Naive thymus-derived CD4-positive, alpha-beta T cell (primary cell): ENCODE measurements around the gene MICAL2. TPM values are rescaled to one million over a fixed set of nuclear protein-coding genes. Genes with fewer than 3 reads are reported as not detected.
"Not testable (repeated sequence)": the region's sequence is repeated elsewhere in the genome, so short reads cannot be mapped to it uniquely, and the experiment has no call there.

ENCODE experiments used
- ATAC-seq: fragments of 150-1000 bp; cut with Tn5 transposase; 2 replicates; pipeline ENCODE4 v1.10.0; 2021; ENCODE audit warnings: mild to moderate bottlenecking, moderate library complexity
- CTCF ChIA-PET: fragments of 350-600 bp; sonication (Branson Sonifier 250); formaldehyde crosslinking; loops from one replicate; lab custom pipeline; 2021; ENCODE audit warnings: antibody characterized with exemption; lab: Charles Lee
- POLR2A ChIA-PET: fragments of 350-600 bp; sonication (Branson Sonifier 250); formaldehyde crosslinking; loops from one replicate; lab custom pipeline; 2021; ENCODE audit warnings: antibody characterized with exemption, inconsistent platforms; lab: Charles Lee
- DNase-seq, 9 donors: peaks; one replicate each; pipeline versions ENCODE4 v3.0.0 to v3.0.0-alpha.2; 2020 to 2022; ENCODE audit warnings: mixed read lengths in 1 of 9
- H3K27ac ChIP-seq: one replicate; pipeline ENCODE4 v1.7.0; 2013; ENCODE audit warnings: mild to moderate bottlenecking, low read depth, low read length, moderate library complexity
- H3K27me3 ChIP-seq, 2 donors: one replicate each; pipeline ENCODE4 v1.7.0; 2013; ENCODE audit warnings: low read length in 2 of 2, mild to moderate bottlenecking in 2 of 2, moderate library complexity in 2 of 2; ENCODE audit not compliant: control insufficient read depth in 2 of 2, insufficient read depth in 2 of 2
- H3K36me3 ChIP-seq, 3 experiments: 1 replicate in 2 of 3; 2 replicates in 1 of 3; pipeline ENCODE4 v1.7.0; 2013; ENCODE audit warnings: low read length in 3 of 3, mild to moderate bottlenecking in 3 of 3, moderate library complexity in 1 of 3; ENCODE audit not compliant: insufficient read depth in 3 of 3, control insufficient read depth in 2 of 3
- H3K4me1 ChIP-seq, 2 donors: one replicate each; pipeline ENCODE4 v1.7.0; 2013; ENCODE audit warnings: low read length in 2 of 2, mild to moderate bottlenecking in 2 of 2, moderate library complexity in 1 of 2; ENCODE audit not compliant: control insufficient read depth in 2 of 2, insufficient read depth in 2 of 2
- H3K4me3 ChIP-seq: 2 replicates; pipeline ENCODE4 v1.7.0; 2013; ENCODE audit warnings: mild to moderate bottlenecking, low read length
- H3K9me3 ChIP-seq, 3 experiments: 1 replicate in 2 of 3; 2 replicates in 1 of 3; pipeline ENCODE4 v1.7.0; 2013; ENCODE audit warnings: low read length in 3 of 3; ENCODE audit not compliant: control insufficient read depth in 2 of 3
- H3K27ac Mint-ChIP-seq, 9 donors: one replicate each; pipeline ENCODE4 v1.8.0; 2020 to 2022; ENCODE audit warnings: mixed read lengths in 9 of 9, mild to moderate bottlenecking in 8 of 9, moderate library complexity in 5 of 9, inconsistent platforms in 2 of 9
- H3K27me3 Mint-ChIP-seq, 5 donors: one replicate each; pipeline ENCODE4 v1.8.0; 2021 to 2022; ENCODE audit warnings: mixed read lengths in 5 of 5, mild to moderate bottlenecking in 1 of 5
- H3K36me3 Mint-ChIP-seq, 5 donors: one replicate each; pipeline ENCODE4 v1.8.0; 2020 to 2022; ENCODE audit warnings: mixed read lengths in 5 of 5, mild to moderate bottlenecking in 3 of 5, inconsistent platforms in 1 of 5
- H3K4me1 Mint-ChIP-seq, 7 donors: one replicate each; pipeline ENCODE4 v1.8.0; 2020 to 2022; ENCODE audit warnings: mixed read lengths in 7 of 7, mild to moderate bottlenecking in 3 of 7, inconsistent platforms in 1 of 7
- H3K4me3 Mint-ChIP-seq, 10 donors: one replicate each; pipeline ENCODE4 v1.8.0; 2020 to 2022; ENCODE audit warnings: mild to moderate bottlenecking in 10 of 10, mixed read lengths in 10 of 10, moderate library complexity in 6 of 10, inconsistent platforms in 2 of 10
- H3K9me3 Mint-ChIP-seq, 11 donors: one replicate each; pipeline ENCODE4 v1.8.0; 2020 to 2022; ENCODE audit warnings: mixed read lengths in 11 of 11, mild to moderate bottlenecking in 4 of 11, inconsistent platforms in 1 of 11, moderate library complexity in 1 of 11
- intact Hi-C, 2 donors: fragments of 100-400 bp; cut with micrococcal nuclease; formaldehyde crosslinking; loops; one replicate each; pipeline ENCODE4 v1.15.1; 2023
- polyA plus RNA-seq, 2 donors: library from polyadenylated mRNA; unstranded; fragments of 300-500 nt; fragmentation: Illumina TruSeq; gene quantifications; one replicate each; pipeline ENCODE4 v1.2.3, GENCODE V29; 2021
- total RNA-seq, 6 experiments: library from RNA in 5 of 6; stranded (reverse) in 5 of 6; gene quantifications; 1 replicate in 5 of 6; 2 replicates in 1 of 6; pipeline ENCODE4 v1.2.3 and lab custom pipeline; 2021 to 2026

MICAL2 gene
- total and polyA plus RNA-seq, 7 experiments from 2014 or later, result 1.1 to 112 (median 7.6) TPM

GRCh38 chr11:12144330-12145174 lies 34.2 kb downstream of the MICAL2 start:
- H3K4me3 Mint-ChIP-seq, result peak overlapping the region in 9 of 10 donors; percentile 26 to 82 (median 57)
- POLR2A ChIA-PET, result interaction anchor here (1.0 to 1.1 kb wide), 3 partner anchors 34 to 104 kb away, joined by 3 read pairs; no protein-coding TSS in a partner anchor

GRCh38 chr11:12146678-12147077 lies 36.3 kb downstream of the MICAL2 start:
- ATAC-seq, H3K27me3 Mint-ChIP-seq, H3K36me3 ChIP-seq, H3K27ac Mint-ChIP-seq, H3K9me3 Mint-ChIP-seq, DNase-seq, H3K27ac ChIP-seq, H3K4me3 ChIP-seq, H3K9me3 ChIP-seq, intact Hi-C loops, H3K27me3 ChIP-seq, POLR2A ChIA-PET, CTCF ChIA-PET, H3K4me3 Mint-ChIP-seq: not testable (repeated sequence)
- peaks cover 0 to 39% (median 0%) of the 10 kb centered on the region in 5 donors for H3K36me3 Mint-ChIP-seq
- H3K4me1 Mint-ChIP-seq, result peaks cover 32 to 87% (median 62%) of the 10 kb centered on the region in 7 donors
- H3K4me1 ChIP-seq, result peaks cover 0 to 41% of the 10 kb centered on the region in 2 donors

More at GRCh38 chr11:12144330-12145174, 34.2 kb downstream of the MICAL2 start:
- no peak for ATAC-seq
- no peak for DNase-seq
- Histone ChIP-seq H3K9me3 (no peaks in the 10 kb centered on the region), H3K27ac (no peak overlapping the region), H3K36me3 (no peaks in the 10 kb centered on the region), H3K4me3 (no peak overlapping the region), H3K4me1 (peaks cover 2 to 50% of the 10 kb centered on the region in 2 donors), H3K27me3 (no peaks in the 10 kb centered on the region)
- Mint-ChIP-seq H3K27me3 (no peaks in the 10 kb centered on the region), H3K4me1 (peaks cover 40 to 86% (median 65%) of the 10 kb centered on the region in 7 donors), H3K9me3 (peaks cover 0 to 5% (median 0%) of the 10 kb centered on the region in 11 donors), H3K27ac (peak overlapping the region; percentile 48 to 94 (median 73)), H3K36me3 (peaks cover 0 to 56% (median 0%) of the 10 kb centered on the region in 5 donors)
- CTCF ChIA-PET, result no interaction called here
- intact Hi-C loops, result loop anchor here in 1 of 2 donors (5.0 kb wide), 1 partner anchor 53 kb away; no protein-coding TSS in a partner anchor

- H3K27ac ChIP-seq, result no peak overlapping the region
- ATAC-seq (no peak), DNase-seq (no peak)
- Mint-ChIP-seq H3K9me3 (peaks cover 0 to 7% (median 0%) of the 10 kb centered on the region in 11 donors), H3K4me3 (peak overlapping the region in 1 of 10 donors; percentile 2), H3K4me1 (peaks cover 33 to 84% (median 58%) of the 10 kb centered on the region in 7 donors), H3K36me3 (peaks cover 0 to 36% (median 0%) of the 10 kb centered on the region in 5 donors), H3K27me3 (no peaks in the 10 kb centered on the region), H3K27ac (peak overlapping the region in 2 of 9 donors; percentile 28 to 88)
- no peaks in the 10 kb centered on the region for H3K36me3 ChIP-seq
- intact Hi-C loops, result no loop called here
- no peaks in the 10 kb centered on the region for H3K27me3 ChIP-seq
- peaks cover 0 to 34% of the 10 kb centered on the region in 2 donors for H3K4me1 ChIP-seq
- no peak overlapping the region for H3K4me3 ChIP-seq
- H3K9me3 ChIP-seq, result no peaks in the 10 kb centered on the region
- POLR2A ChIA-PET, result no interaction called here
- CTCF ChIA-PET, result no interaction called here
These were observed 37.4 kb downstream of the MICAL2 start for GRCh38 chr11:12147827-12148226.

GRCh38 chr11:12148466-12148865 lies 38.1 kb downstream of the MICAL2 start:
- ChIA-PET CTCF (interaction anchor here (0.6 kb wide), 1 partner anchor 10 kb away, joined by 3 read pairs; no protein-coding TSS in a partner anchor), POLR2A (no interaction called here)
- H3K4me1 ChIP-seq, result peaks cover 0 to 27% of the 10 kb centered on the region in 2 donors
- intact Hi-C loops, result no loop called here
- H3K4me3 Mint-ChIP-seq, result peak overlapping the region in 1 of 10 donors; percentile 2
- no peaks in the 10 kb centered on the region for H3K27me3 ChIP-seq
- peak overlapping the region in 2 of 9 donors; percentile 28 to 88 for H3K27ac Mint-ChIP-seq
- peaks cover 29 to 82% (median 52%) of the 10 kb centered on the region in 7 donors for H3K4me1 Mint-ChIP-seq
- H3K4me3 ChIP-seq, result no peak overlapping the region
- peaks cover 0 to 7% (median 0%) of the 10 kb centered on the region in 11 donors for H3K9me3 Mint-ChIP-seq
- H3K36me3 Mint-ChIP-seq, result peaks cover 0 to 36% (median 0%) of the 10 kb centered on the region in 5 donors
- H3K36me3 ChIP-seq, result no peaks in the 10 kb centered on the region
- DNase-seq (no peak), ATAC-seq (no peak)
- no peak overlapping the region for H3K27ac ChIP-seq
- H3K27me3 Mint-ChIP-seq, result no peaks in the 10 kb centered on the region
- H3K9me3 ChIP-seq, result no peaks in the 10 kb centered on the region

- ATAC-seq, result no peak
- CTCF ChIA-PET, result interaction anchor here (0.6 kb wide), 1 partner anchor 9 kb away, joined by 3 read pairs; no protein-coding TSS in a partner anchor
These were observed 38.5 kb downstream of the MICAL2 start for GRCh38 chr11:12148882-12149281.

GRCh38 chr11:12149672-12150225 lies 39.4 kb downstream of the MICAL2 start:
- intact Hi-C loops, result loop anchor here in 1 of 2 donors (2.0 kb wide), 1 partner anchor 39 kb away; the partner anchor contains the start of gene MICAL2
- H3K4me3 ChIP-seq, result no peak overlapping the region
- Mint-ChIP-seq H3K4me1 (peaks cover 17 to 80% (median 39%) of the 10 kb centered on the region in 7 donors), H3K9me3 (peaks cover 0 to 7% (median 0%) of the 10 kb centered on the region in 11 donors), H3K4me3 (peak overlapping the region in 1 of 10 donors; percentile 69), H3K27me3 (no peaks in the 10 kb centered on the region), H3K27ac (peak overlapping the region in 6 of 9 donors; percentile 8 to 88 (median 38)), H3K36me3 (peaks cover 0 to 38% (median 0%) of the 10 kb centered on the region in 5 donors)
- H3K9me3 ChIP-seq, result no peaks in the 10 kb centered on the region
- H3K4me1 ChIP-seq, result peaks cover 0 to 16% of the 10 kb centered on the region in 2 donors
- ATAC-seq (no peak), DNase-seq (peak in 1 of 9 donors; percentile 64)
- ChIA-PET CTCF (no interaction called here), POLR2A (interaction anchor here (1.1 kb wide), 1 partner anchor 15 kb away, joined by 3 read pairs; no protein-coding TSS in a partner anchor)
- H3K27me3 ChIP-seq, result no peaks in the 10 kb centered on the region
- H3K36me3 ChIP-seq, result no peaks in the 10 kb centered on the region
- H3K27ac ChIP-seq, result no peak overlapping the region

More at GRCh38 chr11:12148882-12149281, 38.5 kb downstream of the MICAL2 start:
- POLR2A ChIA-PET, result no interaction called here
- intact Hi-C loops, result no loop called here
- peaks cover 0 to 38% (median 0%) of the 10 kb centered on the region in 5 donors for H3K36me3 Mint-ChIP-seq
- H3K9me3 ChIP-seq, result no peaks in the 10 kb centered on the region
- H3K27ac Mint-ChIP-seq, result peak overlapping the region in 3 of 9 donors; percentile 8 to 88 (median 40)
- no peaks in the 10 kb centered on the region for H3K27me3 ChIP-seq
- H3K4me1 Mint-ChIP-seq, result peaks cover 25 to 82% (median 48%) of the 10 kb centered on the region in 7 donors
- no peaks in the 10 kb centered on the region for H3K27me3 Mint-ChIP-seq
- DNase-seq, result no peak
- H3K4me3 ChIP-seq, result no peak overlapping the region
- H3K27ac ChIP-seq, result no peak overlapping the region
- peaks cover 0 to 24% of the 10 kb centered on the region in 2 donors for H3K4me1 ChIP-seq
- peak overlapping the region in 1 of 10 donors; percentile 69 for H3K4me3 Mint-ChIP-seq
- H3K9me3 Mint-ChIP-seq, result peaks cover 0 to 7% (median 0%) of the 10 kb centered on the region in 11 donors
- H3K36me3 ChIP-seq, result no peaks in the 10 kb centered on the region
